WTC11 (cell line): Measurements from ENCODE around the gene NEK8.

Source experiments
- CTCF ChIP-seq: fragments of 200-600 bp; IDR thresholded peaks from 2 replicates; pipeline ENCODE4 v1.8.0; 2022; ENCODE audit warnings: antibody characterized with exemption
- ELF4 ChIP-seq: sonication (generic); formaldehyde crosslinking; IDR thresholded peaks from 2 replicates; pipeline ENCODE4 v1.8.1; 2022; ENCODE audit warnings: low read depth, mild to moderate bottlenecking, moderate library complexity, missing genetic modification reagents
- ESRRA ChIP-seq: sonication (generic); formaldehyde crosslinking; IDR thresholded peaks from 2 replicates; pipeline ENCODE4 v1.8.1; 2022; ENCODE audit warnings: mild to moderate bottlenecking, missing genetic modification reagents, borderline replicate concordance
- FOXJ3 ChIP-seq: sonication (generic); formaldehyde crosslinking; IDR thresholded peaks from 2 replicates; pipeline ENCODE4 v1.9.0; 2021; ENCODE audit warnings: missing genetic modification reagents, mild to moderate bottlenecking, borderline replicate concordance

- TF ChIP-seq ESRRA (no peak), CTCF (no peak), FOXJ3 (no peak), ELF4 (CRISPR knock-in tag) (no peak)
These were observed 16.9 kb upstream of the NEK8 start, which contains the start of gene PROCA1 for GRCh38 chr17:28711723-28712031.
